GM18870 (cell line): ENCODE results near the gene TRA2B.

ENCODE experiments used
- ATAC-seq: cut with Tn5 transposase; IDR thresholded peaks from one replicate; pipeline ENCODE4 v1.9.1; 2021; ENCODE audit warnings: moderate library complexity; ENCODE audit not compliant: unreplicated experiment

The TRA2B gene

DNA sequence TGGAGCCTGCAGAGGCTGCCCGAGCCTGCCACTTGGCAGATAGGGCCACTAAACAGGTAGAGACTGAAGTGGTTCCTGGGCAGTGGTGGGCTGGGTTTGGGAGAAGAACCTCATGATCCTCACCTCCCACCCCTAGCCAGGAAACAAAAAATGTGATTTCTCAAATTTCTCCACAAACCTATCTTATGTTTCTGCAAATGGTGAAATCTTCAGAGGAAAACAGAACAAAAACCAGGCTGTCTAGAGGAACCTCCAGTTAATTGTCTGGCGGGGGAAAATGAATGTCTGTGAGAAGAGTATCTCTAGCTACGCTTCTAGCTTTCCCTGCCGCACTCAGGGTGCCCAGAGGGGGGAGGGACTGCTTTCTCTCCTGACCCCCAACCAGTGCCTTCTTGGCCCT, 55.9 kb downstream of the TRA2B start:
- no peak for ATAC-seq

DNA sequence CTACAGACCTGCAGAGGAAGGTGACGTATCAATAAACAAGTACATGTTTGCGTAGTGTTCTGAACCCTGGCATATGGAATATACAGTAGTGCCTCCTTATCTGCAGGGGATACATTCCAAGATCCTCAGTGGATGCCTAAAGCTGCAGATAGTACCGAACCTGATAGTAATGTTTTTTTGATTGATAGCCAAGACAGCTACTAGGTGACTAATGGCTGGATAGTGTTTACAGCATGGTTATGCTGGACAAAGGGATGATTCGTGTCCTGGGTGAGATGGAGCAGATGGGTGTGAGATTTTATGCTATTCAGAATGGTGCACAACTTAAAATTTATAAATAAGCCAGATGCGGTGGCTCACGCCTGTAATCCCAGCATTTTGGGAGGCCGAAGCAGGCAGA, 57.2 kb downstream of the TRA2B start:
- ATAC-seq = no peak

DNA sequence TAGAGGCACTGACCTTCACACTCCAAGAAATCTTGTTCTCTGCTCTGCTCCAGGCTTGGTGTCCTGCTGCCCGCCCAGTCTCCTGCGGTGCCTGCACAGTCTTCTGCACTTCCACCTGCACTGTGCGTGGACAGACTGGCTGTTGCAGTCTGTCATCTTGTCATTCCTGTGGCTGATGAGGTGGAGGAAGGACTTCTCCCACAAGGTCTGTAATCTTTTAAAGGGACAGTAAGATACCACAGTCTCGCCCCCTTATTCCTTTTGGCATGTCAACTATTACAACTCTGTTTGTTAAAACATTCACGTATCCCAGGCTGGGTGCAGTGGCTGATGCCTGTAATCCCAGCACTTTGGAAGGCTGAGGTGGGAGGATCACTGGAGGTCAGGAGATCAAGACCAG, 58.9 kb downstream of the TRA2B start:
- no peak for ATAC-seq

DNA sequence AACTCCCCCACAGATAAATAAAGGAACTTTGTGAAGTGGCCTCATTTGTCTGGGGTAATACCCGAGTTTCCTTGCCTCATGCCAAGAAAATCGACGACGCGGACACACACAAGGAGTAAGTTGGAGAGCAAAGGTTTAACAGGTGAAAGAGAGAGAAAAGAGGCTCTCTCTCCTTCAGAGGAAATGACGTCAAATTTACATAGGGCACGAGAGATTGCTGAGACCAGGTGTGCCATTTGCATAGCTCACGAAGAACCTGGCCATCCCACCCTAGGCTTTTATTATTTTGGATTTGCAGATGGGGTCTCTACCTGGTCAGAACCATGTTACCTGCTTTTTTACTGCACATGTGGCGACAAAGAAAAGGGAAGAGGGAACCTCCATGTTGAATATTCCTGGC, 63.7 kb downstream of the TRA2B start:
- no peak for ATAC-seq

DNA sequence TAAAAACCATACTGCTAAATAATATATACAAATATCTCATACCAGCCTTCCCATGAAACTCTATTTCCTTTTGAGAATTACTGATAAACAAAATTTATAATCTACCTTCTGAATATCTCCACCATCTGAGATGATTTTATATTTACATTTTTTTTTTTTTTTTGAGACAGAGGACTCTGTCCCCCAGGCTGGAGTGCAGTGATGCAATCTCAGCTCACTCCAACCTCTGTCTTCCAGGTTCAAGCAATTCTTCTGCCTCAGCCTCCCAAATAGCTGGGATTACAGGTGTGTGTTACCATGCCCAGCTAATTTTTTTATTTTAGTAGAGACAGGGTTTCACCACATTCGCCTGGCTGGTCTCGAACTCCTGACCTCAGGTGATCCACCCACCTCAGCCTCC, 70.2 kb downstream of the TRA2B start:
- ATAC-seq = no peak

DNA sequence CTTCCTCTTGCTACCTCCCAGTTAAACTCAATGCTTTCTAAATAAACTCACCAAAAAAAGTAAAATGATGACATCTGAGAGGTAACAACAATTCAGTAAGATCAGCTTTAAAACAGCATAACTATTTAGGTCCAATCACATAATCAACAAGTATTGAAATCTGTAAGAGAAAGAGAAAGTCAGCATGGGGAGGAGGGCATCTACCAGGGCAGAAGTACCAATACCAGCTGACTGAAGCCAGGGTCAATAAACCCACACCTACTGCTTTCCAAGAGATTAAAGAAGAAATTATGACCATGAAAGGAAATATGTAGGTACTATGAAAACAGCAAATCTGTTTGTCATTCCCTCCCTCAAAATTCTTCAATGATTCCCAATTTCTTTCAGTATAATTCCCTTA, 70.8 kb downstream of the TRA2B start:
- no peak for ATAC-seq

DNA sequence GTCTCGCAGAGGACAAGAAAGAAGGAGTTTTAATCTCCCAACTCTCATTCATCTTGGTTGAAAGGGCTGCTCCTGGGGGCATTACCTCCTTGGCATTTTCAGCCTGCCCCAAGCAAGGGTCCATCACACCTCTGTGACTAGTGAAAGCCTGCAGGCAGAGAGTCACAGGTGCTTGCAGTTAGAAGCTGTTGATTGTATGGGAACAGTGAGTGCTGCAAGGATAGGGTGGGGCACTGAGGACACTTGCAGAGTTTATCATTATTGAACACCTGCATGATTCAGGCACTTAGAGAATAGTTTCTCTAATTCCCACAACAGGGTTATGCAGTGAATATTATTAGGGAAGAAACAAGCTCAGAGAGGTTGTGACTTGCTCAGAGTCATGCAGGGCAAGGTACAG, 71.3 kb downstream of the TRA2B start:
- no peak for ATAC-seq
